HG02798 (cell line): ENCODE results near the gene NLRP11.

Source experiments
- ATAC-seq: cut with Tn5 transposase; IDR thresholded peaks from one replicate; pipeline ENCODE4 v1.9.1; 2021; ENCODE audit warnings: mild to moderate bottlenecking; ENCODE audit not compliant: unreplicated experiment, poor library complexity

NLRP11 gene

DNA sequence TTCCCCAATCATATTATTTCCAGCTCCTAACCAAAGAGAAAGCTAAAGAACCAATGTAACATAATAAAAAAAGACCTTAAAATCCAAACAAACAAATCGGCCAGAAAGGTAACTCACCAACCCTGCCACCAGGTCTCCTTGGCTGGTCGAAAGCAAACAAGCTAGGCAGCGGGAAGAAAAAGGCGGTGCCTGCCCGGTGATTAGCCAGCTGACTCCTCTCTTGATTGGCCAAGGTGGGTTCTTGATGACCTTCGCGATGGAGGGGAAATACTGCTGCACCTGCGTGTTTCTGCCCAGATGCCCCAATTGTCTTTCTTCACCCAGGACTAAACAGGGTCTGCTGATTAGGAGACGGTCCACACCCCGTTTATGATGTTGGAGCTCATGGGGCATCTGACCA, at the start of gene NLRP11:
Gene NLRP11, minus strand, starts transcription at position 154 of the 400 bp plus-strand sequence. CDS start 13,825 bp downstream, outside the sequence.
- no peak for ATAC-seq

DNA sequence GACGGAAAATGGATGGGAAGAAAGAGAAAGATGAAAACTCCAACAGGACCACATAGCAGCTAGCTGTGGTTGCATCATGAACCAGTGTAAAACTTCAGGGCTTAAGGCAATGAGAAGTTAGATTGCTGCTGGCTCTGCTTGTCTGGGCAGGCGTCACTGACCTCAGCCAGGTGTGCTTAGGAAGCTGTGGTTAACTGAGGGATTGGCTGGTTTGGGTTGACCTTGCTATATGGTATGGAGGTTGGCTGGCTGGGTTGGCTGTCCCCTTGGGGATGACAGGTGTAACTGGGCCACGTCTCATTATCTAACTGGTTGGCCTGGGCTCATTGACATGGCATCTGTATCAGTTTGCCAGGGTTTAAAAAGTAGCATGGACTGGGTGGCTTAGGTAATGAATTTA, 45.4 kb upstream of the NLRP11 start:
- ATAC-seq: no peak

DNA sequence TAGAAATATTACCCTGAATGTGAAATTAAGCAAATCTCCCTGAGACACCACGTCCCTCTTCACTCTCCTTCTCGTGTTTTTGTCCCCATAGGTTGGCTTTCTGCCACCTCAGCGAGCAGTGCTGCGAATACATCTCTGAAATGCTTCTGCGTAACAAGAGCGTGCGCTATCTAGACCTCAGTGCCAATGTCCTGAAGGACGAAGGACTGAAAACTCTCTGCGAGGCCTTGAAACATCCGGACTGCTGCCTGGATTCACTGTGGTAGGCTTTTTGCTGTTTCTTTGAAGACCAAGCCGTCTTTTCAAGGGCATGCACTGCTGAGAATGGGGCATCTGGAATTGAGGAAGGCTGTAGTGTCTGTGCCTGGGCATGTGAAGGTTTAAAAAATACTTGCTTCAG, 38.9 kb upstream of the NLRP11 start:
- ATAC-seq: no peak

DNA sequence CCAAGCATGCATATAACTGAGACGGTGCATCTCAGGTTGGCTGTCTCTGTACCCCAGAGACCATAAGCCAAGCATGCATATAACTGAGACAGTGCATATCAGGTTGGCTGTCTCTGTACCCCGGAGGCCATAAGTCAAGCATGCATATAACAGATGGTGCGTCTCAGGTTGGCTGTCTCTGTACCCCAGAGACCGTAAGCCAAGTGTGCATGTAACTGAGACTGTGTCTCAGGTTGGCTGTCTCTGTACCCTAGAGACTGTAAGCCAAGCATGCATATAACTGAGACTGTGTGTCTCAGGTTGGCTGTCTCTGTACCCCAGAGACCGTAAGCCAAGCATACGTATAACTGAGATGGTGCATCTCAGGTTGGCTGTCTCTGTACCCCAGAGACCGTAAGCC, 35.3 kb upstream of the NLRP11 start:
- no peak for ATAC-seq

DNA sequence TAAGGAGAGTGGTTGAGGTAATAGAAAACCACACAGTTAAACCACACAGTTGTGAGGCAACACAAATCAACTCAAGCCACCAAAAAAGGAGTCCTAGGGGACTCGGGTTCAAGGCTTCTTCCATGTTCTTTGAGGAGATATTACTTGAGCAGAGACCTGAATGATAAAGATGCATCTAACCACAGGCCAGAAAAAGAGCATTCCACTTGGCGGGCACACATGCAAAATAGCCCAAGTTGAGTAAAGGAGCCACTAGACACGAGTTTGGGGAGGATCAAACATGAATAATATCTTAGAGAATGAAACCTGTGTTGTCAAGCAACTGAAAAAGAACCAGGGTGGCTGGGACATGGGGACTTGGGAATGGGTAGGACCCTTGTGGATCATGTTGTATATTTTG, 34.7 kb upstream of the NLRP11 start:
- no peak for ATAC-seq

DNA sequence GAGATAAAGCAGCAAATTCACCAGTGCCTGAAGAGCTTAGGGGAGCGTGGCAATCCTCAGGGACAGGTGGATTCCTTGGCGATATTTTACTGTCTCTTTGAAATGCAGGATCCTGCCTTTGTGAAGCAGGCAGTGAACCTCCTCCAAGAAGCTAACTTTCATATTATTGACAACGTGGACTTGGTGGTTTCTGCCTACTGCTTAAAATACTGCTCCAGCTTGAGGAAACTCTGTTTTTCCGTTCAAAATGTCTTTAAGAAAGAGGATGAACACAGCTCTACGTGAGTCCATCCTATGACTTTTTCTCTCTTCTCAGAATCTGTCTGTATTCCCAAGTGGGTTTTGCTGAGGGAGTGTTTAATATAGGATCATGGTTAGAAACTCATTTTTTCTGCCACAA, 27.2 kb upstream of the NLRP11 start:
- no peak for ATAC-seq

DNA sequence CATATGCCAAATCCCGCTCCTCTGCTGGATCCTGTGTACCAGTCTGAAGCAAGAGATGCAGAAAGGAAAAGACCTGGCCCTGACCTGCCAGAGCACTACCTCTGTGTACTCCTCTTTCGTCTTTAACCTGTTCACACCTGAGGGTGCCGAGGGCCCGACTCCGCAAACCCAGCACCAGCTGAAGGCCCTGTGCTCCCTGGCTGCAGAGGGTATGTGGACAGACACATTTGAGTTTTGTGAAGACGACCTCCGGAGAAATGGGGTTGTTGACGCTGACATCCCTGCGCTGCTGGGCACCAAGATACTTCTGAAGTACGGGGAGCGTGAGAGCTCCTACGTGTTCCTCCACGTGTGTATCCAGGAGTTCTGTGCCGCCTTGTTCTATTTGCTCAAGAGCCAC, 26.6 kb upstream of the NLRP11 start:
- no peak for ATAC-seq

DNA sequence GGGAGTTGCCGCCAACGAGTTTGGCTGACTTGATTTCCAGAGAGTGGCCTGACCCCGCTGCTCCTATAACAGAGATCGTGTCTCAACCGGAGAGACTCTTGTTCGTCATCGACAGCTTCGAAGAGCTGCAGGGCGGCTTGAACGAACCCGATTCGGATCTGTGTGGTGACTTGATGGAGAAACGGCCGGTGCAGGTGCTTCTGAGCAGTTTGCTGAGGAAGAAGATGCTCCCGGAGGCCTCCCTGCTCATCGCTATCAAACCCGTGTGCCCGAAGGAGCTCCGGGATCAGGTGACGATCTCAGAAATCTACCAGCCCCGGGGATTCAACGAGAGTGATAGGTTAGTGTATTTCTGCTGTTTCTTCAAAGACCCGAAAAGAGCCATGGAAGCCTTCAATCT, 26.2 kb upstream of the NLRP11 start:
- ATAC-seq: no peak

DNA sequence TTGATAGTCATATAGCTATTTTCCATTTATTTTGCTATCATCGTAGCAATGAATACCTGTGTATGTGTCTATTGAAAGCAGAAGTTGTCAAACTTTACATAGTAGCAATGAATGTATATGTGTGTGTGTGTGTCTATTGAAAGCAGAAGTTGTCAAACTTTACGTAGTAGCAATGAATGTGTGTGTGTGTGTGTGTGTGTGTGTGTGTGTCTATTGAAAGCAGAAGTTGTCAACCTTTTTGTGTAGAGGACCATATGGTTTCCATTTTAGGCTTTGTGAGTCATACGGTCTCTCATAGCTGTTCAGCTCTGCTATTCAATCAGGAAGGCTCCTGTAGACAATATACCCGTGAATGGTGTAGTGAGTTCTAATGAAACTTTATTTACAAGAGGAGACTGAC, 25.4 kb upstream of the NLRP11 start:
- ATAC-seq: no peak

DNA sequence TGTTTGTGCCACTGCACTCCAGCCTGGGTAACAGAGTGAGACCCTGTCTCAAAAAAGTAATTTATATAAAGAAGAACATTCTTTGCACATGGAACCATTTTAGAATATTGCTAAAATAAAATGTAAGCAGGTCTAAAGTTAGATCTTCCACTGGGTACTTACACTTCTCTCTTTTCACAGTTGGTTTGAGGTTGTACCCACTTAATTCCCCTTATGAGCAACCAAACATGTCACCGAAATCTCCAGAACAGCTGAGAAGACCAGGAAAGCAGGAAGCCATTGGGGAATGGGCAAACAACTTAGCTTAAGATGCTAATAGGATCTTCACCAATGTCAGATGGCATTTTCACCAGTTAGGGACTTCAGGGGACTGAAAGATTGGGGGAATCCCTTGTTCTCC, 23.4 kb upstream of the NLRP11 start:
- no peak for ATAC-seq

DNA sequence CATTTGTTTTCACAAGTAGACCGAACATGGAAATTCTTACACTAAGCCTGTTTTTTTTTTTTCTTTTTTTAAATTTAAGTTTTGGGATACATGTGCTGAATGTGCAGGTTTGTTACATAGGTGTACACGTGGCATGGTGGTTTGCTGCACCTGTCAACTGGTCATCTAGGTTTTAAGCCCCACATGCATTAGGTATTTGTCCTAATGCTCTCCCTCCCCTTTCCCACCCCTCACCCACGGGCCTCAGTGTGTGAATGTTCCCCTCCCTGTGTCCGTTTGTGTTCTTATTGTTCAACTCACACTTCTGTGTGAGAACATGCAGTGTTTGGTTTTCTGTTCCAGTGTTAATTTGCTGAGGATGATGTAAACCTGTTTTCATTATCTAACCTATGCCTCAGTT, 7.1 kb upstream of the NLRP11 start:
- ATAC-seq: no peak

DNA sequence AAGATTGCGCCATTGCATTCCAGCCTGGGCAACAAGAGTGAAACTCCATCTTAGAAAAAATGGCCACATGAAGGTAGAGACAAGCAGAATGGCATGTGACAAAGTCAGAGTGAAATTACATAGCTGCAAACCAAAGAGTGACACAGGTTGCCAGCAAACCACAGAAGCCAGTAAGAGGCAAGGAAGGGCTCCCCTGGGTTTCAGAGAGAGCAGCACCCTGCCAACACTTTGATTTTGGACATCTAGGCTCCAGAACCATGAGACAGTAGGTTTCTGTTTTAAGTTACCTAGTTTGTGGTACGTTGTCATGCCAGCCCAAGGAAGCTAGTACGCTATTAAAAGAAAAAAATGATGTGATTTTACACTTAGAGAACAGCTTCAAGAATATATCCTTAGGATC, 6.5 kb upstream of the NLRP11 start:
- no peak for ATAC-seq

DNA sequence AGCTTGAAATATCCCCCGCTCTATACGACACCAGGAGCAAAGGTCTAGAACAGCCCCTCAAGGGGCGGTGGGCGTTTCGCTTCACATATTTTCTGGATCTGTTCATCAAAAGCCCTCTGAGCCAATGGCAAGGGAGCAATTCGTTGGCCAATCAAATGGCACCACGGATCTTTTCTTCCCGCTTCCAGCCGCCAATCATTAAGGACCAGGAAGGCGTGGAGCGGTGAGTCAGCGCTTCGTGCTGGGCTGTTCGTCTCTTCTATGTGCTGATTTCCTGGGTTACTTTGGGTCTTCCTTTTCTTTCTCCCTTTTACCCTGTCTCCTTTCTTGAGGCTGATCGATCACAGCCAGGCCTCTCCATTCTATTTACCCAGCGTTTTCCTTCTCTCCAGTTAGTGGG, 4.5 kb upstream of the NLRP11 start, which contains the start of gene NLRP4:
Gene NLRP4, plus strand, starts transcription at position 201 of the 400 bp plus-strand sequence. CDS start 15,541 bp downstream, outside the sequence.
- ATAC-seq: no peak

DNA sequence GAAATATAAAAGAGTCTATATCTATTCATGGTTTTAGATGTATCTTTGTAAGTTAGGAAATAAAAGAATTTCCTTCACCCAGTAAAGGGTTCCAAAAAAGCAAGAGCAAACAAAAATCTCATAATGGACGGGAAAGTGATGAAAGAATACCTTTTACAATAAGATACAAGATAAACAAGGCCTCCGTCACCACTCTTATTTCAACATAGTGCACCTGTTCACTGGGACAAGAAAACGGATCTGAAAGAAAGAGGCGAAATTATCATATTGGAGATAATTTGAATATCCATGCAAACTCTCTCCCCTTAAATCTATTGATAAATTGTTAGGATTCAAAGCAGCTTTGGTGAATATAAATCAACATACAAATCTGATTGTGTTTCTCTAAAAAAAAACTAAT, 877 bp upstream of the NLRP11 start:
- ATAC-seq: no peak

DNA sequence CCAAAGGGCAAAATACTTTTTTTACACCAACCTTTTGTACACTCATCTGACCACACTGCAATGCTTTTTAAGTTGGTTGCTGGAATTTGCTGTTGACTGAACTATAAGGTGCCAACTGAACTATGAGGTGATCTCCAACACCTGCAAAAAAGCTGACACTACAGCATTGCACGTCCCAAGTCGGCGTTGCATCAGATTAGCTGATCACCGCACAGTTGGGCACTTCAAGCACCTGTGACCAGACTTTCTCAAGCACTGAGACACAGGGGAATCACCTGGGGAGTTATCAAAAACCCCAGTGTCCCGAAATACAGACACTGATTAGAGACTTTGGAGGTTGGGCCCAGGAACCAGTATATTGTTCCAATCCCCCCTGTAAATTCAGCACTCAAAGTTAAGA, 1.1 kb downstream of the NLRP11 start:
- no peak for ATAC-seq

DNA sequence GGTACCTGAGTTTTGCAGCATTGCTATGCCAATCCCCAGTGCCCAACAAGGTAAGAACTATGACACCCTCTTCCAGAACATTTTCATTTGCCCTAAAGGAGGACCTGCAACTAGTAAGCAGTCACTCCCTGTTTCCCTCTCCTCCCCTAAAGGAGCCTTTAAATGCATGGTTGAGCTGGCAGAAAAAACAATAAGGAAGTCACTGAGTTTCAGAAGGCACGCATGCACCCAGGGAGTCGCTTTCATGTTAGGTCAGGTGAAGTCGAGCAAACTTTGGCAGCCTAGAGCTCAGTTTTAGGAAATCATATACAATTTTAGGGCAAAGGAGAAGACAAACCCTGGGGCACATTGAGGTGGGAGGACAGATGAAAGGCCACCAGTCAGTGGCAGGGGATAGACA, 11.8 kb downstream of the NLRP11 start:
- ATAC-seq: no peak

DNA sequence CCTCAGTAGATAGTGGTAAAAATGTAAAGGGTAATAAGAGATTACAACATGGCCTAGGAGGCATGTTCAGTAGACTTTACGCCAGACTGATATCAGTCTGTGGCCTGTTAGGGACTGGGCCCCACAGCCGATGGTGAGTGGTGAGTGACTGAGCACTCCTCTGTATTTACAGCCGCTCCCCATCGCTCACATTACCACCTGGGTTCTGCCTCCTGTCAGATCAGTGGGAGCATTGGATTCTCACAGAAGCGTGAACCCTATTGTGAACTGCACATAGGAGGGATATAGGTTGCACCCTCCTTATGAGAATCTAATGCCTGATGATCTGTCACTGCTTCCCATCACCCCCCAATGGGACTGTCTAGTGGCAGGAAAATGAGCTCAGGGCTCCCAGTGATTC, 17.9 kb downstream of the NLRP11 start:
- ATAC-seq: no peak

DNA sequence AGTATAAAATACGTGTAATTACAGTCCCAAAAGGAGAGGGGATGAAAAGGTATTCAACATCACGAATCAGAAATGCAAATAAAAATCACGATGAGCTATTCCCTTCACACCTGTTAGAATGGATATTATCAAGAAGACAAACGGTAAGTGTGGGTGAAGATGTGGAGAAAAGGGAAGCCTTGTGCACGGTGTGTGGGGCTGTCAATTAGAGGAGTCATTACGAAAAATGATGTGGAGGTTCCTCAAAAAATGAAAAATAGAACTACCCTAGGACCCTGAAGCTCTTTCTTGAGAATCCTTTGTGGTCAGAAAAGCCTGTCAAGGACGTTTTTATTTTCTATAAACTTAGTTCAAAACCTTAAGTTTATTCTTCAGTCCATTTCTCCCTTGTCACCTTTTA, 19.4 kb downstream of the NLRP11 start:
- no peak for ATAC-seq

DNA sequence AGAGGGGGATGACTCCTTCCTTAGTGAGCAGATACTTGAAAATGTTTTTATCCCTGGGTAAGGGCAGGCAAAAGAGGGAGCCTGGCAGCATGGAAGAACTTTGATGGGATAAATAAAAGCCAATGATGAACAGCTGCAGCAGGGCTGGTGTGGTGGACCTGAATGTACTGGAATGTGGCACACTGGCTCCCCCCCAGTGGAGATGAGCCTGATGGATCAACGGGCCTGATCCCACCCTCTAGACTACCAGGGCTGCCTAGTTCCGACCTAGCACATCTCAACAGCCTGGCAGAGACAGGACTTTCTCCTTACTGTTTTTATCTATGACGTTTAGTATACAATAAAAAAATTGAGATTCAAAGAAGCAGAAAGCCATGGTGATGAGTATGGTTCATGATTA, 20.5 kb downstream of the NLRP11 start:
- ATAC-seq: no peak

DNA sequence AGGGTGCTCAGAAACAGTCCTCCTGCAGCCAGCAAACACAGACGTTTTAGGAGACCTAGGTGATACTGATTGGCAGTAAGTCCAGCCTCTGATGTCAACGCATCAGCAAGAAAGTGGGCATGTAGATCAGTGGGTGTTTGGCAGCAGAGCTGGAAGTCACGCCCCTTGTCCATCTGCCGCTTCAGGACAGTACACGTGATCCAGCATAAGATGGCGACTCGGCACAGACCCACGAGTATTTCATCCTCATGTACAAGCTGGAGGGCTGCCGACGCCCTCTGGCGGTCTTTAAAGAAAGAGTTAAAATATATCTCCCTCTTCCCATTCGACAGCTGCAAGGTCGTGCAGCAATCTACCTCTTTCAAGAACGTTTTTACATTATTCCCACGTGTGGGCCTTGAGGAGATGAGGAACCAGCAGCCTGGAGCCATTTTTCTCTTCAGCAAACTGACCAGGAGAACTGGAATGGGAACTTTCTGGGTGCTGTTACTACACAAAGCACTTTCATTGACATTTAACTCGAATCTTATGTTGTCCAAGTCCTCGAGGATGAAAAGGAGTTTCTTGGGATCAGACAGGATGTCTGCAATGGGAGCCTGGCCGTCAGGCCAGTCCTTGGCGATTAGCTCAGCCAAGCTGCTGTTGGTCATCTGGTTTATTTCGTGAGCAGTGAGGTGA, 22.3 kb downstream of the NLRP11 start:
- no peak for ATAC-seq

DNA sequence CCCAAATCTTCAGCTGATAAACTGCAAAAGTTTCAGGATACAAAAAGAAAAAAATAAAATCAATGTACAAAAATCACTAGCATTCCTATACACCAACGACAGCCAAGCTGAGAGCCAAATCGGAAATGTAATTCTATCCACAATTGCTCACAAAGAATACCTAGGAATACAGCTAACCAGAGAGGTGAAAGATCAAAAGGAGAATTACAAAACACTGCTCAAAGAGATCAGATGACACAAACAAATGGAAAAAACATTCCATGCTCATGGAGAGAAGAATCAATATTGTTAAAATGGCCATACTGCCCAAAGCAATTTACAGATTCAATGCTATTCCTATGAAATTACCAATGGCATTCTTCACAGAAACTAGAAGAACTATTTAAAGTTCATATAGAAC, 29.5 kb downstream of the NLRP11 start:
- no peak for ATAC-seq

DNA sequence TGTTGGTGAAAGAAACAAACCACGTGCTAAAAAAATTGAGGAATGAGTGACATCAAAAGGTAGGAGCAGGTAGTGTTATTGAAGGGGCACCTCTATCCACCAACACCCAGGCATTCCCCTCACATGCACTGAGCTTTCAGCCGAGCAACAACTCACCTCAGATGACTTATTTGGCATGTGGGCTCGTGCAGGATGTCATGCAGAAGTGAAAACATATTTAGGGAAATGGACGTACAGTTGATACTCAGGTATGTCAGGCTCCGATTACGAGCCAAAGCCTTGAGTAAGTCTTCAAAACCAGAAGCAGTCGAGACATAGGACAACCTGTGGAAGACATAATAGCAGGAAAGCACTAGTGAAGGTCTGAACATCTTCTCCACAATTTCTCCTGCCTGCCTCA, 30.4 kb downstream of the NLRP11 start:
- ATAC-seq: no peak

DNA sequence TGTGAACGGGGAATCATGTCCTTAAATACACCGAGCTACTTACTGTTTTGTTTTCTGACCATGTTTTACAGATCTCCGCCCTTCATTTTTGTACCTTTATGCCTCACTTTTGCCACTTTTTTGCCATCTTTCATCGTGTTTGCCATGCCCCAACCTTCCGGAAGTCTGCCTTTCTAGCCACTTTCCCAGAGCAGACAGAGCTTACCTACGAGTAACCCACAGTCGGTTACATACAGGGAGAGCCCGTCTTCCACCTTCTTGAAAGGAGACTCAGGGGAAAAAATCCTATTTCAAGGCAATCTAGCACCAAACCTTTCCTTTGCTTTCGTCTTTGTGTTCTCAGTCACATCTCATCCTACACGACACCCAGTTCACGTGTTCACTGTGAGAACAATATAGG, 36.8 kb downstream of the NLRP11 start:
- ATAC-seq: no peak
